HEK293 (cell line): Measurements from ENCODE around the gene DCST2.

ENCODE experiments used
- EGR2 ChIP-seq: fragments of 450-650 bp; formaldehyde crosslinking; IDR thresholded peaks from 2 replicates; pipeline ENCODE4 v1.5.1; 2016; ENCODE audit warnings: low read depth, missing biosample characterization, missing genetic modification characterization
- GLIS1 ChIP-seq: fragments of 450-650 bp; formaldehyde crosslinking; IDR thresholded peaks from 2 replicates; pipeline ENCODE4 v1.5.1; 2016; ENCODE audit warnings: missing biosample characterization, missing genetic modification characterization
- KLF1 ChIP-seq: fragments of 450-650 bp; formaldehyde crosslinking; IDR thresholded peaks from 2 replicates; pipeline ENCODE4 v1.5.1; 2016; ENCODE audit warnings: missing biosample characterization, missing genetic modification characterization
- ZBTB21 ChIP-seq: fragments of 450-650 bp; formaldehyde crosslinking; IDR thresholded peaks from 2 replicates; pipeline ENCODE4 v1.5.1; 2017; ENCODE audit warnings: missing biosample characterization, missing genetic modification characterization
- ZBTB48 ChIP-seq: fragments of 450-650 bp; formaldehyde crosslinking; IDR thresholded peaks from 2 replicates; pipeline ENCODE4 v1.5.1; 2016; ENCODE audit warnings: missing biosample characterization, missing genetic modification characterization
- ZFHX2 ChIP-seq: fragments of 450-650 bp; formaldehyde crosslinking; conservative IDR thresholded peaks from 2 replicates; pipeline ENCODE4 v1.5.1; 2016; ENCODE audit warnings: missing biosample characterization, missing genetic modification characterization
- ZFP37 ChIP-seq: fragments of 450-650 bp; formaldehyde crosslinking; IDR thresholded peaks from 2 replicates; pipeline ENCODE4 v1.5.1; 2016; ENCODE audit warnings: missing biosample characterization, missing genetic modification characterization
- ZIC2 ChIP-seq: fragments of 450-650 bp; formaldehyde crosslinking; IDR thresholded peaks from 2 replicates; pipeline ENCODE4 v1.5.1; 2016; ENCODE audit warnings: missing biosample characterization, missing genetic modification characterization
- ZNF133 ChIP-seq: fragments of 450-650 bp; formaldehyde crosslinking; IDR thresholded peaks from 2 replicates; pipeline ENCODE4 v1.5.1; 2016; ENCODE audit warnings: missing biosample characterization, missing genetic modification characterization
- ZNF174 ChIP-seq: fragments of 450-650 bp; formaldehyde crosslinking; IDR thresholded peaks from 2 replicates; pipeline ENCODE4 v1.5.0; 2017; ENCODE audit warnings: missing biosample characterization, mild to moderate bottlenecking, missing genetic modification characterization
- ZNF175 ChIP-seq: fragments of 450-650 bp; formaldehyde crosslinking; IDR thresholded peaks from 2 replicates; pipeline ENCODE4 v1.5.1; 2016; ENCODE audit warnings: missing biosample characterization, missing genetic modification characterization
- ZNF211 ChIP-seq: fragments of 450-650 bp; formaldehyde crosslinking; IDR thresholded peaks from 2 replicates; pipeline ENCODE4 v1.5.1; 2016; ENCODE audit warnings: low read depth, missing biosample characterization, missing genetic modification characterization
- ZNF221 ChIP-seq: fragments of 450-650 bp; formaldehyde crosslinking; IDR thresholded peaks from 2 replicates; pipeline ENCODE4 v1.5.1; 2017; ENCODE audit warnings: missing biosample characterization, missing genetic modification characterization, borderline replicate concordance
- ZNF239 ChIP-seq: fragments of 450-650 bp; formaldehyde crosslinking; IDR thresholded peaks from 2 replicates; pipeline ENCODE4 v1.5.1; 2016; ENCODE audit warnings: missing biosample characterization, missing genetic modification characterization
- ZNF335 ChIP-seq: fragments of 450-650 bp; formaldehyde crosslinking; conservative IDR thresholded peaks from 2 replicates; pipeline ENCODE4 v1.5.1; 2016; ENCODE audit warnings: missing biosample characterization, missing genetic modification characterization
- ZNF394 ChIP-seq: fragments of 450-650 bp; formaldehyde crosslinking; IDR thresholded peaks from 2 replicates; pipeline ENCODE4 v1.5.1; 2016; ENCODE audit warnings: missing biosample characterization, missing genetic modification characterization, mild to moderate bottlenecking, moderate library complexity, borderline replicate concordance
- ZNF416 ChIP-seq: fragments of 450-650 bp; formaldehyde crosslinking; IDR thresholded peaks from 2 replicates; pipeline ENCODE4 v1.5.1; 2016; ENCODE audit warnings: missing biosample characterization, missing genetic modification characterization
- ZNF558 ChIP-seq: fragments of 450-650 bp; formaldehyde crosslinking; IDR thresholded peaks from 2 replicates; pipeline ENCODE4 v1.5.1; 2016; ENCODE audit warnings: missing biosample characterization, missing genetic modification characterization
- ZNF571 ChIP-seq: fragments of 450-650 bp; formaldehyde crosslinking; IDR thresholded peaks from 2 replicates; pipeline ENCODE4 v1.5.0; 2017; ENCODE audit warnings: missing biosample characterization, missing genetic modification characterization
- ZNF626 ChIP-seq: fragments of 450-650 bp; sonication (Bioruptor Pico); formaldehyde crosslinking; IDR thresholded peaks from 2 replicates; pipeline ENCODE4 v1.5.1; 2018; ENCODE audit warnings: missing biosample characterization, missing genetic modification characterization, inconsistent platforms
- ZNF701 ChIP-seq: fragments of 450-650 bp; formaldehyde crosslinking; IDR thresholded peaks from 2 replicates; pipeline ENCODE4 v1.5.1; 2016; ENCODE audit warnings: missing biosample characterization, missing genetic modification characterization
- ZNF76 ChIP-seq: fragments of 450-650 bp; formaldehyde crosslinking; IDR thresholded peaks from 2 replicates; pipeline ENCODE4; 2016; ENCODE audit warnings: low read depth, missing biosample characterization, missing genetic modification characterization, borderline replicate concordance
- ZNF791 ChIP-seq: fragments of 450-650 bp; formaldehyde crosslinking; IDR thresholded peaks from 2 replicates; pipeline ENCODE4 v1.5.1; 2016; ENCODE audit warnings: missing biosample characterization, missing genetic modification characterization
- ZSCAN16 ChIP-seq: fragments of 450-650 bp; formaldehyde crosslinking; IDR thresholded peaks from 2 replicates; pipeline ENCODE4 v1.5.1; 2016; ENCODE audit warnings: missing biosample characterization, missing genetic modification characterization
- ZXDB ChIP-seq: fragments of 450-650 bp; formaldehyde crosslinking; IDR thresholded peaks from 2 replicates; pipeline ENCODE4 v1.5.1; 2016; ENCODE audit warnings: missing biosample characterization, missing genetic modification characterization
- TF ChIP-seq, protein P1 (sequence below): fragments of 450-650 bp; formaldehyde crosslinking; IDR thresholded peaks from 2 replicates; pipeline ENCODE4 v1.5.1; 2016; ENCODE audit warnings: missing biosample characterization, missing genetic modification characterization
- TF ChIP-seq, protein P2 (sequence below): fragments of 450-650 bp; formaldehyde crosslinking; IDR thresholded peaks from 2 replicates; pipeline ENCODE4; 2016; ENCODE audit warnings: missing biosample characterization, missing genetic modification characterization
- TF ChIP-seq, protein P3 (sequence below): fragments of 450-650 bp; formaldehyde crosslinking; IDR thresholded peaks from 2 replicates; pipeline ENCODE4 v1.5.1; 2016; ENCODE audit warnings: missing biosample characterization, missing genetic modification characterization
- TF ChIP-seq, protein P4 (sequence below): fragments of 450-650 bp; formaldehyde crosslinking; IDR thresholded peaks from 2 replicates; pipeline ENCODE4 v1.5.1; 2016; ENCODE audit warnings: missing biosample characterization, missing genetic modification characterization, low read depth
- TF ChIP-seq, protein P5 (sequence below): fragments of 450-650 bp; formaldehyde crosslinking; IDR thresholded peaks from 2 replicates; pipeline ENCODE4 v1.5.1; 2016; ENCODE audit warnings: missing biosample characterization, missing genetic modification characterization
- TF ChIP-seq, protein P6 (sequence below): fragments of 450-650 bp; formaldehyde crosslinking; IDR thresholded peaks from 2 replicates; pipeline ENCODE4 v1.5.1; 2016; ENCODE audit warnings: missing biosample characterization, missing genetic modification characterization

The DCST2 gene

DNA sequence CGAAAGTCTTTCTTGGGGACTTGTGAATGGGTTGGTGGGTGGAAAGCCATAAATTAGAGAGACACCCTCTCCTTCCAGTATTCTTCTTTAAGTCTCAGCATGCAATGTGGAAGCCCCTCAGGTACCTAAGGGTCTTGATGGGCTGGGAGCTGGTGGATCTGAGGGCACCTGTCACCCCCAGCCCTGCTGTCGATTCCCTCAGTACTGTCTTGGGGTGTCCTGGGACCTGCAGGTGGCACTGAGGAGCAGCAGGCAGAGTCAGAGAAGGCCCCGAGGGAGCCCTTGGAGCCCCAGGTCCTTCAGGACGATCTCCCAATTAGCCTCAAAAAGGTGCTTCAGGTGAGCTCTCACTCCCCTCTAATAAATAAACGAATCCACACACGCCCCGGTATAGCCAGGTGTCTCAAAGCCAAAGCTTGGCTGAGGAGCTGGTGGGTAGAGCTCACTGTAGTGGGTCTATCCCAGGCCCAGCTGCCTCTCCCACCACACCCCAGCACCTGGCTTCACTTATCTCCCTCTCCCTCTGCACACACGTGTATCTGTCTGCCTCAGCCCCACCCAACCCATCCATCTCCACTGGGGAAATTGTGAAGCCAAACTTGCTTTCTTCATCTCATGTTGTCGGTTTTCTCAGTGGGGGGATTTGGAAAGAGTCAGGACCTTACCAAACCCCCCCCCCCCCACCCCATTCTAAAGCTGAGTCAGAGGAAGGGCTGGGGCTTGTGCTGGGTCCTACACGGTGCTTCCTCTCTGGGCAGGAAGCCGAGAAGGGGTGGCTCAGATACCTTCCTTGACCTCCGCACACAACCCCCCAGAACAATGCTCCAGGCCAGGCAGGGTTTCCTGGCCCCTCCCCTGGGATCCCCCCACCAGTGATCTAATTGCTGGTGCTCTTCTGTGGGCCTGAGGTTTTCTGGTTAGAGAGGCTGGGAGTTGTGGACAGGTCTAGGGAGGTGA is 19.1 kb upstream of the DCST2 start (continued):
- TF ChIP-seq, protein P1, sequence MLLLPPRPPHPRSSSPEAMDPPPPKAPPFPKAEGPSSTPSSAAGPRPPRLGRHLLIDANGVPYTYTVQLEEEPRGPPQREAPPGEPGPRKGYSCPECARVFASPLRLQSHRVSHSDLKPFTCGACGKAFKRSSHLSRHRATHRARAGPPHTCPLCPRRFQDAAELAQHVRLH (tag by site-specific recombination), result no peak
- peak; percentile 74 for TF ChIP-seq ZNF335
- no peak for TF ChIP-seq ZXDB (tag by site-specific recombination)
- no peak for TF ChIP-seq EGR2
- TF ChIP-seq ZNF558 (tag by site-specific recombination), result no peak
- no peak for TF ChIP-seq ZNF571
- TF ChIP-seq ZFHX2, result no peak
- no peak for TF ChIP-seq ZNF76 (tag by site-specific recombination)
- no peak for TF ChIP-seq ZNF416 (tag by site-specific recombination)
- no peak for TF ChIP-seq ZNF221
- no peak for TF ChIP-seq ZNF133
- TF ChIP-seq, protein P2, sequence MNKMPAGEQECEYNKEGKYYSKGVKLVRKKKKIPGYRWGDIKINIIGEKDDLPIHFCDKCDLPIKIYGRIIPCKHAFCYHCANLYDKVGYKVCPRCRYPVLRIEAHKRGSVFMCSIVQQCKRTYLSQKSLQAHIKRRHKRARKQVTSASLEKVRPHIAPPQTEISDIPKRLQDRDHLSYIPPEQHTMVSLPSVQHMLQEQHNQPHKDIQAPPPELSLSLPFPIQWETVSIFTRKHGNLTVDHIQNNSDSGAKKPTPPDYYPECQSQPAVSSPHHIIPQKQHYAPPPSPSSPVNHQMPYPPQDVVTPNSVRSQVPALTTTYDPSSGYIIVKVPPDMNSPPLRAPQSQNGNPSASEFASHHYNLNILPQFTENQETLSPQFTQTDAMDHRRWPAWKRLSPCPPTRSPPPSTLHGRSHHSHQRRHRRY (tag by site-specific recombination), result no peak
- TF ChIP-seq ZNF175 (tag by site-specific recombination), result no peak
- TF ChIP-seq ZBTB48 (tag by site-specific recombination), result no peak
- TF ChIP-seq ZIC2, result no peak
- no peak for TF ChIP-seq GLIS1
- TF ChIP-seq ZNF211 (tag by site-specific recombination), result no peak
- TF ChIP-seq, protein P3, sequence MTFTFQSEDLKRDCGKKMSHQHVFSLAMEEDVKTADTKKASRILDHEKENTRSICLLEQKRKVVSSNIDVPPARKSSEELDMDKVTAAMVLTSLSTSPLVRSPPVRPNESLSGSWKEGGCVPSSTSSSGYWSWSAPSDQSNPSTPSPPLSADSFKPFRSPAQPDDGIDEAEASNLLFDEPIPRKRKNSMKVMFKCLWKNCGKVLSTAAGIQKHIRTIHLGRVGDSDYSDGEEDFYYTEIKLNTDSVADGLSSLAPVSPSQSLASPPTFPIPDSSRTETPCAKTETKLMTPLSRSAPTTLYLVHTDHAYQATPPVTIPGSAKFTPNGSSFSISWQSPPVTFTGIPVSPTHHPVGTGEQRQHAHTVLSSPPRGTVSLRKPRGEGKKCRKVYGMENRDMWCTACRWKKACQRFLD (tag by site-specific recombination), result no peak
- TF ChIP-seq ZNF394 (tag by site-specific recombination), result no peak
- peak; percentile 63 for TF ChIP-seq KLF1 (tag by site-specific recombination)
- TF ChIP-seq ZNF791 (tag by site-specific recombination), result no peak
- TF ChIP-seq ZNF239 (tag by site-specific recombination), result no peak
- no peak for TF ChIP-seq ZNF626
- no peak for TF ChIP-seq ZNF174 (tag by site-specific recombination)
- no peak for TF ChIP-seq ZNF701 (tag by site-specific recombination)
- TF ChIP-seq, protein P4, sequence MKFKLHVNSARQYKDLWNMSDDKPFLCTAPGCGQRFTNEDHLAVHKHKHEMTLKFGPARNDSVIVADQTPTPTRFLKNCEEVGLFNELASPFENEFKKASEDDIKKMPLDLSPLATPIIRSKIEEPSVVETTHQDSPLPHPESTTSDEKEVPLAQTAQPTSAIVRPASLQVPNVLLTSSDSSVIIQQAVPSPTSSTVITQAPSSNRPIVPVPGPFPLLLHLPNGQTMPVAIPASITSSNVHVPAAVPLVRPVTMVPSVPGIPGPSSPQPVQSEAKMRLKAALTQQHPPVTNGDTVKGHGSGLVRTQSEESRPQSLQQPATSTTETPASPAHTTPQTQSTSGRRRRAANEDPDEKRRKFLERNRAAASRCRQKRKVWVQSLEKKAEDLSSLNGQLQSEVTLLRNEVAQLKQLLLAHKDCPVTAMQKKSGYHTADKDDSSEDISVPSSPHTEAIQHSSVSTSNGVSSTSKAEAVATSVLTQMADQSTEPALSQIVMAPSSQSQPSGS (tag by site-specific recombination), result no peak
- TF ChIP-seq ZSCAN16 (tag by site-specific recombination), result no peak
- no peak for TF ChIP-seq ZBTB21 (tag by site-specific recombination)
- TF ChIP-seq, protein P5, sequence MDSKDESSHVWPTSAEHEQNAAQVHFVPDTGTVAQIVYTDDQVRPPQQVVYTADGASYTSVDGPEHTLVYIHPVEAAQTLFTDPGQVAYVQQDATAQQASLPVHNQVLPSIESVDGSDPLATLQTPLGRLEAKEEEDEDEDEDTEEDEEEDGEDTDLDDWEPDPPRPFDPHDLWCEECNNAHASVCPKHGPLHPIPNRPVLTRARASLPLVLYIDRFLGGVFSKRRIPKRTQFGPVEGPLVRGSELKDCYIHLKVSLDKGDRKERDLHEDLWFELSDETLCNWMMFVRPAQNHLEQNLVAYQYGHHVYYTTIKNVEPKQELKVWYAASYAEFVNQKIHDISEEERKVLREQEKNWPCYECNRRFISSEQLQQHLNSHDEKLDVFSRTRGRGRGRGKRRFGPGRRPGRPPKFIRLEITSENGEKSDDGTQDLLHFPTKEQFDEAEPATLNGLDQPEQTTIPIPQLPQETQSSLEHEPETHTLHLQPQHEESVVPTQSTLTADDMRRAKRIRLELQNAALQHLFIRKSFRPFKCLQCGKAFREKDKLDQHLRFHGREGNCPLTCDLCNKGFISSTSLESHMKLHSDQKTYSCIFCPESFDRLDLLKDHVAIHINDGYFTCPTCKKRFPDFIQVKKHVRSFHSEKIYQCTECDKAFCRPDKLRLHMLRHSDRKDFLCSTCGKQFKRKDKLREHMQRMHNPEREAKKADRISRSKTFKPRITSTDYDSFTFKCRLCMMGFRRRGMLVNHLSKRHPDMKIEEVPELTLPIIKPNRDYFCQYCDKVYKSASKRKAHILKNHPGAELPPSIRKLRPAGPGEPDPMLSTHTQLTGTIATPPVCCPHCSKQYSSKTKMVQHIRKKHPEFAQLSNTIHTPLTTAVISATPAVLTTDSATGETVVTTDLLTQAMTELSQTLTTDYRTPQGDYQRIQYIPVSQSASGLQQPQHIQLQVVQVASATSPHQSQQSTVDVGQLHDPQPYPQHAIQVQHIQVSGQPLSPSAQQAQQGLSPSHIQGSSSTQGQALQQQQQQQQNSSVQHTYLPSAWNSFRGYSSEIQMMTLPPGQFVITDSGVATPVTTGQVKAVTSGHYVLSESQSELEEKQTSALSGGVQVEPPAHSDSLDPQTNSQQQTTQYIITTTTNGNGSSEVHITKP (tag by site-specific recombination), result peak; percentile 64
- TF ChIP-seq, protein P6, sequence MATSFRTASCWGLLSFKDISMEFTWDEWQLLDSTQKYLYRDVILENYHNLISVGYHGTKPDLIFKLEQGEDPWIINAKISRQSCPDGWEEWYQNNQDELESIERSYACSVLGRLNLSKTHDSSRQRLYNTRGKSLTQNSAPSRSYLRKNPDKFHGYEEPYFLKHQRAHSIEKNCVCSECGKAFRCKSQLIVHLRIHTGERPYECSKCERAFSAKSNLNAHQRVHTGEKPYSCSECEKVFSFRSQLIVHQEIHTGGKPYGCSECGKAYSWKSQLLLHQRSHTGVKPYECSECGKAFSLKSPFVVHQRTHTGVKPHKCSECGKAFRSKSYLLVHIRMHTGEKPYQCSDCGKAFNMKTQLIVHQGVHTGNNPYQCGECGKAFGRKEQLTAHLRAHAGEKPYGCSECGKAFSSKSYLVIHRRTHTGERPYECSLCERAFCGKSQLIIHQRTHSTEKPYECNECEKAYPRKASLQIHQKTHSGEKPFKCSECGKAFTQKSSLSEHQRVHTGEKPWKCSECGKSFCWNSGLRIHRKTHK (tag by site-specific recombination), result no peak
- no peak for TF ChIP-seq ZFP37 (tag by site-specific recombination)
